Spleen (tissue), 11 donors: Measurements from ENCODE around the gene LGI4. TPM values are rescaled to one million over a fixed set of nuclear protein-coding genes. Genes with fewer than 3 reads are reported as not detected.
A peak's percentile ranks its signal among the peaks of the same experiment; 100 is the strongest.

Experiments
- DNase-seq: peaks from one replicate; pipeline ENCODE4 v3.0.0-alpha.2; 2020
- H3K27ac ChIP-seq, 8 donors: fragments of 200-600 bp; sonication (generic) in 7 of 8; 1 replicate in 4 of 8; 2 replicates in 4 of 8; pipeline versions ENCODE4 v1.5.0 to v1.8.0; 2016 to 2021; ENCODE audit warnings: inconsistent platforms in 4 of 8, mild to moderate bottlenecking in 4 of 8, moderate library complexity in 1 of 8
- H3K27me3 ChIP-seq, 7 donors: fragments of 200-600 bp; sonication (generic) in 6 of 7; replicated peaks in 1 of 7; 1 replicate in 4 of 7; 2 replicates in 3 of 7; pipeline versions ENCODE4 v1.5.0 to v1.8.0; 2016 to 2021; ENCODE audit warnings: inconsistent platforms in 3 of 7, mild to moderate bottlenecking in 1 of 7
- H3K36me3 ChIP-seq, 6 donors: fragments of 200-600 bp; sonication (generic) in 5 of 6; 1 replicate in 4 of 6; 2 replicates in 2 of 6; pipeline versions ENCODE4 v1.5.0 to v1.8.0; 2016 to 2021; ENCODE audit warnings: inconsistent platforms in 2 of 6
- H3K4me1 ChIP-seq, 6 donors: fragments of 200-600 bp; sonication (generic) in 5 of 6; 1 replicate in 3 of 6; 2 replicates in 3 of 6; pipeline versions ENCODE4 v1.5.0 to v1.8.0; 2016 to 2021; ENCODE audit warnings: inconsistent platforms in 3 of 6
- H3K4me3 ChIP-seq, 8 donors: fragments of 200-600 bp; sonication (generic) in 7 of 8; 1 replicate in 4 of 8; 2 replicates in 4 of 8; pipeline versions ENCODE4 v1.5.0 to v1.8.0; 2016 to 2021; ENCODE audit warnings: inconsistent platforms in 4 of 8, mild to moderate bottlenecking in 4 of 8, moderate library complexity in 2 of 8
- H3K9me3 ChIP-seq, 8 donors: fragments of 200-600 bp; sonication (generic) in 7 of 8; 1 replicate in 4 of 8; 2 replicates in 4 of 8; pipeline versions ENCODE4 v1.5.0 to v1.8.0; 2016 to 2021; ENCODE audit warnings: inconsistent platforms in 4 of 8
- CTCF ChIP-seq, 11 experiments: fragments of 200-600 bp in 7 of 11; fragments of 450-650 bp in 4 of 11; sonication (generic) in 4 of 11; IDR thresholded peaks in 8 of 11; conservative IDR thresholded peaks in 3 of 11; 1 replicate in 7 of 11; 2 replicates in 4 of 11; pipeline versions ENCODE4 v1.4.0 to v1.8.0; 2016 to 2021; ENCODE audit warnings: antibody characterized with exemption in 11 of 11, inconsistent platforms in 4 of 11, mild to moderate bottlenecking in 1 of 11
- POLR2A ChIP-seq, 3 donors: fragments of 450-650 bp; IDR thresholded peaks; one replicate each; pipeline ENCODE4 v1.5.1; 2017; ENCODE audit warnings: antibody characterized with exemption in 3 of 3, mild to moderate bottlenecking in 1 of 3
- POLR2AphosphoS5 ChIP-seq, 3 donors: sonication (generic); formaldehyde crosslinking; IDR thresholded peaks; one replicate each; pipeline ENCODE4 v1.5.1; 2017; ENCODE audit warnings: antibody characterized with exemption in 3 of 3
- WGBS, 5 donors: extraction: QIAGEN DNeasy Blood & Tissue Kit in 3 of 5; methylation state at CpG; one replicate each; pipeline versions ENCODE4 v1.1.5 to v1.1.7; 2013 to 2018; 5-methylcytosine and 5-hydroxymethylcytosine counted together
- intact Hi-C: fragments of 100-400 bp; cut with DNase I; formaldehyde crosslinking; loops from one replicate; pipeline ENCODE4 v1.15.0; 2023; ENCODE audit warnings: low total_unique reads
- polyA plus RNA-seq, 3 donors: library from polyadenylated mRNA; stranded (reverse); fragments of 200-250 nt; gene quantifications; one replicate each; pipeline ENCODE4 v1.2.1, GENCODE V29; 2013
- total RNA-seq, 7 donors: library from RNA; depleted of rRNA in 3 of 7; stranded (reverse); fragments of >200 nt in 3 of 7; fragmentation: NEBNext Ultra II Directional in 4 of 7; extraction: Animal tissue kit (Norgen Biotek cat#: 25700) in 4 of 7; gene quantifications; one replicate each; pipeline versions ENCODE4 v1.1.0 to v1.2.1, GENCODE V29; 2016 to 2021
- donor health status: healthy with polysubstance abuse.
- donor health status: DM: no; HTN: no; CAD: no; lungs with moderate emphysema.
- donor health status: DM: no; HTN: no; CAD: no.
- donor health status: Bipolar disorder and iron deficiency.
- donor health status: healthy.
- donor health status: DM: no; HTN: no; CAD: no.
- donor health status: DM: yes; HTN: yes; CAD: no.

Gene LGI4
- total and polyA plus RNA-seq, 10 donors, result 0.68 to 9.7 (median 1.6) TPM; not detected in 1

- Histone ChIP-seq H3K27ac (no peak overlapping the region), H3K27me3 (peaks cover 0 to 12% (median 0%) of the 10 kb centered on the region in 7 donors), H3K4me3 (no peak overlapping the region), H3K4me1 (peaks cover 6 to 59% (median 21%) of the 10 kb centered on the region in 6 donors), H3K9me3 (no peaks in the 10 kb centered on the region), H3K36me3 (no peaks in the 10 kb centered on the region)
- intact Hi-C loops, result no loop called here
- no peak for TF ChIP-seq POLR2A (IDR thresholded peaks at IDR 0.05)
- TF ChIP-seq POLR2AphosphoS5 (IDR thresholded peaks at IDR 0.05), result no peak
- TF ChIP-seq CTCF (IDR thresholded peaks at IDR 0.05 in 8 of 11, conservative IDR thresholded peaks at IDR 0.05 in 3 of 11), result no peak
- 72 to 85% (median 77%) methylated on average over 5 to 8 of the region's 8 CpGs for WGBS, 5 donors
- DNase-seq, result no peak
Observed at GRCh38 chr19:35117116-35117515, 17.7 kb downstream of the LGI4 start.

- 85 to 94% (median 91%) methylated on average over 9 to 13 of the region's 13 CpGs for WGBS, 5 donors
- no peak overlapping the region for H3K27ac ChIP-seq
- TF ChIP-seq CTCF (IDR thresholded peaks at IDR 0.05 in 8 of 11, conservative IDR thresholded peaks at IDR 0.05 in 3 of 11) (no peak), POLR2AphosphoS5 (IDR thresholded peaks at IDR 0.05) (no peak), POLR2A (IDR thresholded peaks at IDR 0.05) (no peak)
- DNase-seq, result no peak
- H3K9me3 ChIP-seq, result no peaks in the 10 kb centered on the region
- peaks cover 6 to 59% (median 21%) of the 10 kb centered on the region in 6 donors for H3K4me1 ChIP-seq
- intact Hi-C loops, result no loop called here
- H3K36me3 ChIP-seq, result no peaks in the 10 kb centered on the region
- peaks cover 0 to 19% (median 0%) of the 10 kb centered on the region in 7 donors for H3K27me3 ChIP-seq
- H3K4me3 ChIP-seq, result no peak overlapping the region
Observed at GRCh38 chr19:35116072-35116801, 18.6 kb downstream of the LGI4 start.

GRCh38 chr19:35115177-35115951 lies 19.5 kb downstream of the LGI4 start, which contains the start of gene FXYD3:
FXYD3 (plus strand) TSS chr19:35115823; CDS start chr19:35119377, 3,554 bp downstream.
- WGBS, 5 donors, result 65 to 80% (median 75%) methylated on average over 14 of the region's 14 CpGs
- Histone ChIP-seq H3K4me3 (peak within 1 kb of the TSS in 1 of 8 donors; percentile 49), H3K4me1 (peaks cover 6 to 51% (median 19%) of the 10 kb centered on the region in 6 donors), H3K27ac (no peak within 1 kb of the TSS), H3K27me3 (peaks cover 0 to 19% (median 0%) of the 10 kb centered on the region in 7 donors), H3K9me3 (no peaks in the 10 kb centered on the region), H3K36me3 (no peaks in the 10 kb centered on the region)
- no peak for DNase-seq
- TF ChIP-seq CTCF (IDR thresholded peaks at IDR 0.05 in 8 of 11, conservative IDR thresholded peaks at IDR 0.05 in 3 of 11) (no peak), POLR2AphosphoS5 (IDR thresholded peaks at IDR 0.05) (no peak), POLR2A (IDR thresholded peaks at IDR 0.05) (no peak)
- intact Hi-C loops, result no loop called here
